ENCODE results near the gene CFAP58. TPM values are rescaled to one million over a fixed set of nuclear protein-coding genes. Genes with fewer than 3 reads are reported as not detected.

Gene CFAP58
- 1 to 10 TPM; 2.4 to 3.8 TPM for total RNA-seq
- long read RNA-seq, partial matches to known transcripts: 1 of 8 reads
- long read RNA-seq, other reads (novel, unspliced or antisense): 7 of 8 reads

- intact Hi-C loops (cut with DNase I): no loop called here
- ATAC-seq: peak; percentile 93 to 94
Observed at GRCh38 chr10:104353325-104354048, at the start of gene CFAP58. CFAP58 (plus strand) TSS chr10:104353833; CDS start chr10:104353898, 65 bp downstream.

GRCh38 chr10:104304356-104304745 lies 49.3 kb upstream of the CFAP58 start:
- DNase-seq (no peak), ATAC-seq (no peak)
- intact Hi-C loops (cut with DNase I): no loop called here

More at GRCh38 chr10:104353325-104354048, at the start of gene CFAP58:
- peak; percentile 94 for DNase-seq

- no peak for DNase-seq
- ATAC-seq: peak in 1 of 2 donors; percentile 44
- intact Hi-C loops (cut with DNase I): no loop called here
Observed at GRCh38 chr10:104304927-104305326, 48.7 kb upstream of the CFAP58 start.

GRCh38 chr10:104306897-104307296 lies 46.7 kb upstream of the CFAP58 start:
- no peak for DNase-seq
- ATAC-seq: no peak
- intact Hi-C loops (cut with DNase I): no loop called here

GRCh38 chr10:104307576-104308438 lies 45.8 kb upstream of the CFAP58 start:
- ATAC-seq (no peak), DNase-seq (no peak)
- intact Hi-C loops (cut with DNase I): no loop called here

- no peak for DNase-seq
- intact Hi-C loops (cut with DNase I): no loop called here
- no peak for ATAC-seq
Observed at GRCh38 chr10:104308439-104308903, 45.2 kb upstream of the CFAP58 start.

GRCh38 chr10:104309980-104310978 lies 43.4 kb upstream of the CFAP58 start:
- intact Hi-C loops (cut with DNase I): loop anchor here in 1 of 2 donors (2.0 kb wide), 1 partner anchor 17 kb away; no protein-coding TSS in a partner anchor
- ATAC-seq (peak; percentile 81 to 87), DNase-seq (peak; percentile 86)

- intact Hi-C loops (cut with DNase I): loop anchor here in 1 of 2 donors (2.0 kb wide), 1 partner anchor 16 kb away; no protein-coding TSS in a partner anchor
- no peak for ATAC-seq
- DNase-seq: no peak
Observed at GRCh38 chr10:104311184-104311720, 42.4 kb upstream of the CFAP58 start.

- ATAC-seq: no peak
- intact Hi-C loops (cut with DNase I): no loop called here
- no peak for DNase-seq
Observed at GRCh38 chr10:104314591-104315485, 38.8 kb upstream of the CFAP58 start.

GRCh38 chr10:104315486-104315921 lies 38.1 kb upstream of the CFAP58 start:
- intact Hi-C loops (cut with DNase I): no loop called here
- DNase-seq: no peak

GRCh38 chr10:104316321-104317099 lies 37.1 kb upstream of the CFAP58 start:
- ATAC-seq (no peak), DNase-seq (no peak)
- intact Hi-C loops (cut with DNase I): no loop called here

More at GRCh38 chr10:104315486-104315921, 38.1 kb upstream of the CFAP58 start:
- ATAC-seq: no peak

- no peak for DNase-seq
- intact Hi-C loops (cut with DNase I): no loop called here
- peak; percentile 11 to 28 for ATAC-seq
Observed at GRCh38 chr10:104317269-104317710, 36.3 kb upstream of the CFAP58 start.

GRCh38 chr10:104317726-104318299 lies 35.8 kb upstream of the CFAP58 start:
- intact Hi-C loops (cut with DNase I): no loop called here
- ATAC-seq: peak in 1 of 2 donors; percentile 6
- DNase-seq: no peak

GRCh38 chr10:104318326-104318725 lies 35.3 kb upstream of the CFAP58 start:
- ATAC-seq (no peak), DNase-seq (no peak)
- intact Hi-C loops (cut with DNase I): no loop called here

GRCh38 chr10:104318810-104319741 lies 34.6 kb upstream of the CFAP58 start:
- peak in 1 of 2 donors; percentile 57 for ATAC-seq

More at GRCh38 chr10:104318810-104319741, 34.6 kb upstream of the CFAP58 start:
- intact Hi-C loops (cut with DNase I): no loop called here
- DNase-seq: no peak

Measured in left cardiac atrium (tissue), 4 donors.